ENCODE data around the gene SCNN1G.

DNA sequence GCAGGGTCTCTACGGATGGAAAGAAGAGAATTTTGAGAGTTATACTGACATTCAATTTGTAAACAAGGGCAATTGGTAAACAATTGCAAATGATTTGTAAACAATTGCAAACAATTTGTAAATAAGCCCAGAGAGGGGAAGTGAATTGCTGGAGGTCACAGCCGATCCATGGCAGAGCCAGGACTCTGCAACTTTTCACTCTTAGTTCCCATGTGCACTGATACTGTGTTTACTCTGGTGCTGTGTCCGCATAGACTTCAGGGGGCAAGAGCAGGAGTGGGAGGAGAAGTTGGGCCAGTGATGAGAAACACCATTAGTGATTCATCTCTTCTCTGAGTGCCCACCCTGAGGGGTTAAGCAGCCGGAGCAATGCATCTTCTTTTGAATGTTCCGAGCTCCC is 14.0 kb downstream of the SCNN1G start:
- TF ChIP-seq, protein P1, sequence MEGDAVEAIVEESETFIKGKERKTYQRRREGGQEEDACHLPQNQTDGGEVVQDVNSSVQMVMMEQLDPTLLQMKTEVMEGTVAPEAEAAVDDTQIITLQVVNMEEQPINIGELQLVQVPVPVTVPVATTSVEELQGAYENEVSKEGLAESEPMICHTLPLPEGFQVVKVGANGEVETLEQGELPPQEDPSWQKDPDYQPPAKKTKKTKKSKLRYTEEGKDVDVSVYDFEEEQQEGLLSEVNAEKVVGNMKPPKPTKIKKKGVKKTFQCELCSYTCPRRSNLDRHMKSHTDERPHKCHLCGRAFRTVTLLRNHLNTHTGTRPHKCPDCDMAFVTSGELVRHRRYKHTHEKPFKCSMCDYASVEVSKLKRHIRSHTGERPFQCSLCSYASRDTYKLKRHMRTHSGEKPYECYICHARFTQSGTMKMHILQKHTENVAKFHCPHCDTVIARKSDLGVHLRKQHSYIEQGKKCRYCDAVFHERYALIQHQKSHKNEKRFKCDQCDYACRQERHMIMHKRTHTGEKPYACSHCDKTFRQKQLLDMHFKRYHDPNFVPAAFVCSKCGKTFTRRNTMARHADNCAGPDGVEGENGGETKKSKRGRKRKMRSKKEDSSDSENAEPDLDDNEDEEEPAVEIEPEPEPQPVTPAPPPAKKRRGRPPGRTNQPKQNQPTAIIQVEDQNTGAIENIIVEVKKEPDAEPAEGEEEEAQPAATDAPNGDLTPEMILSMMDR (IDR thresholded peaks at IDR 0.05): no peak
- no peak for TF ChIP-seq EP300 (IDR thresholded peaks at IDR 0.05; ENCODE audit: low read depth)

All from transverse colon (tissue), 3 donors.